Measurements from ENCODE around the gene TSPOAP1. TPM values are rescaled to one million over a fixed set of nuclear protein-coding genes. Genes with fewer than 3 reads are reported as not detected.
A peak's percentile ranks its signal among the peaks of the same experiment; 100 is the strongest.

Gene TSPOAP1
- polyA plus RNA-seq, 1 experiment = 5.6 TPM

DNA sequence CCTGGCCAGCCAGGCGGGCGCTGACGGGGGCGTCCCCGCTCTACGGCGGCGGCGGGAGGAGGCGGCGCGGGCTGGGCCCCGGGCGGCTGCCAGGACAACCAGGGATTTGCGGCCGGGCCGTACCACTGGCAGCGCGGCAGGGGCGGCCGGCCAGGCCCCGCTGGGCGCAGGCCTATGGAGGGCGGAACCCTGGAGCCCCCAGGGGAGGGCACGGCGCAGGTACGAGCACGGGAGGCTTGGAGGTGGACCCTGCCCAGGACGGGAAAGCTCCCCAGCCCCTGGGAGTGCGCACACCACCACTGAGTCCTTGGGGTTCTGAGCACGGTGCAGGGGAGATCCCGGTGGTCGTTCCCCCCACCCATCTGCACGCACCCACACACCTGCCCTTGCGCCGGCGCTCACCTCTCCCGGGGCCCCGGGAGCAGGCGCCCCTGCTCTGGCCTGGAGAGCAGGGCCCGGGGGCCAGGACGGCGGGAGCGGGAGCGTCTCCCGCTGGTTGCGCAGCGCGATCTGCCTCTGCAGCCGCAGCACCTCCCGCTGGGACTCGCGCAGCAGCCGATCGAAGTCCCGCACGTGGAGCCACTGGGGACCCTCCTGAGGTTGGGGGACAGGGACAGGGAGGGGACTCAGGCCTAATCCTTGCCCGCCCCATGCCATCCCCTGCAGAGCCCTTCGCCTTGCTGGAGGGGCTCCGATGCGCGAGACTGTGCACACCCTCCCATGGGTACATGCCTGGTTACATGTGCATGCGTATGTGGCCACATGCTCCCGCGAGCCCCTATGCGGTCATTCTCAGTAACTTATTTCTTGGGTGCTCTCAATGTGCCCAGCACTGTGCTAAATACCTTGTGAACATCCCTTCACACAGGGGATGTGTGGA, 3.9 kb downstream of the TSPOAP1 start:
- peak overlapping the region; percentile 57 for H3K4me3 ChIP-seq (ENCODE audit: low read depth, low read length)
- no peaks in the 10 kb centered on the region for H3K27me3 ChIP-seq (ENCODE audit: control insufficient read depth, insufficient read depth, low read length)
- no peak for DNase-seq (ENCODE audit: low read depth)
- TF ChIP-seq, protein P1, sequence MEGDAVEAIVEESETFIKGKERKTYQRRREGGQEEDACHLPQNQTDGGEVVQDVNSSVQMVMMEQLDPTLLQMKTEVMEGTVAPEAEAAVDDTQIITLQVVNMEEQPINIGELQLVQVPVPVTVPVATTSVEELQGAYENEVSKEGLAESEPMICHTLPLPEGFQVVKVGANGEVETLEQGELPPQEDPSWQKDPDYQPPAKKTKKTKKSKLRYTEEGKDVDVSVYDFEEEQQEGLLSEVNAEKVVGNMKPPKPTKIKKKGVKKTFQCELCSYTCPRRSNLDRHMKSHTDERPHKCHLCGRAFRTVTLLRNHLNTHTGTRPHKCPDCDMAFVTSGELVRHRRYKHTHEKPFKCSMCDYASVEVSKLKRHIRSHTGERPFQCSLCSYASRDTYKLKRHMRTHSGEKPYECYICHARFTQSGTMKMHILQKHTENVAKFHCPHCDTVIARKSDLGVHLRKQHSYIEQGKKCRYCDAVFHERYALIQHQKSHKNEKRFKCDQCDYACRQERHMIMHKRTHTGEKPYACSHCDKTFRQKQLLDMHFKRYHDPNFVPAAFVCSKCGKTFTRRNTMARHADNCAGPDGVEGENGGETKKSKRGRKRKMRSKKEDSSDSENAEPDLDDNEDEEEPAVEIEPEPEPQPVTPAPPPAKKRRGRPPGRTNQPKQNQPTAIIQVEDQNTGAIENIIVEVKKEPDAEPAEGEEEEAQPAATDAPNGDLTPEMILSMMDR (IDR thresholded peaks at IDR 0.05; ENCODE audit: insufficient read depth, low read depth, low read length) = no peak
- CTCF ChIA-PET = interaction anchor here (1.1 to 4.0 kb wide), 4 partner anchors 8 to 93 kb away, joined by 3 to 21 read pairs (median 7); partner anchors contain the start of genes RNF43 and SUPT4H1
- H3K36me3 ChIP-seq (ENCODE audit: control insufficient read depth, insufficient read depth, low read length) = no peaks in the 10 kb centered on the region
- POLR2A ChIA-PET = no interaction called here

DNA sequence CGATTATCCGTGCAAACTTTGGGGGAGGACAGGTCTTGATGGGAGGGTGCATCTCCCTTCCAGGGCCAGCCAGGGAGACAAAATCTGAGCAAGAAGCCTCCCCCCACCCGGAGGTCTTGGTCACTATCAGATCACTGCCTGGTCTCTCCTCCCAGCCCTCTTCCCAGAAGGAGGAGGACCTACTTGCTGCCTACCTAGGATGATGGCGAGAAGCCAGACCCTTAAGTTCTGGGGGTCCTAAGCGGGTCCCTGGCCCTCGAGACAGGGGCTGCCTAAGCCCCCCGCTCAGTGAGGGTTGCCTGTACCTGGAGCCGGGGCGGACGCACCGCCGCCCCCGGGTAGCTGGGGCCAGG, 4.6 kb downstream of the TSPOAP1 start:
- Histone ChIP-seq H3K36me3 (ENCODE audit: control insufficient read depth, insufficient read depth, low read length) (no peaks in the 10 kb centered on the region), H3K4me3 (ENCODE audit: low read depth, low read length) (peak overlapping the region; percentile 57), H3K27me3 (ENCODE audit: control insufficient read depth, insufficient read depth, low read length) (no peaks in the 10 kb centered on the region)
- TF ChIP-seq, protein P1 (IDR thresholded peaks at IDR 0.05; ENCODE audit: insufficient read depth, low read depth, low read length) = no peak
- no peak for DNase-seq (ENCODE audit: low read depth)
- ChIA-PET POLR2A (no interaction called here), CTCF (interaction anchor here (1.1 to 1.8 kb wide), 2 partner anchors 24 to 94 kb away, joined by 3 to 11 read pairs; partner anchors contain the start of gene RNF43)

DNA sequence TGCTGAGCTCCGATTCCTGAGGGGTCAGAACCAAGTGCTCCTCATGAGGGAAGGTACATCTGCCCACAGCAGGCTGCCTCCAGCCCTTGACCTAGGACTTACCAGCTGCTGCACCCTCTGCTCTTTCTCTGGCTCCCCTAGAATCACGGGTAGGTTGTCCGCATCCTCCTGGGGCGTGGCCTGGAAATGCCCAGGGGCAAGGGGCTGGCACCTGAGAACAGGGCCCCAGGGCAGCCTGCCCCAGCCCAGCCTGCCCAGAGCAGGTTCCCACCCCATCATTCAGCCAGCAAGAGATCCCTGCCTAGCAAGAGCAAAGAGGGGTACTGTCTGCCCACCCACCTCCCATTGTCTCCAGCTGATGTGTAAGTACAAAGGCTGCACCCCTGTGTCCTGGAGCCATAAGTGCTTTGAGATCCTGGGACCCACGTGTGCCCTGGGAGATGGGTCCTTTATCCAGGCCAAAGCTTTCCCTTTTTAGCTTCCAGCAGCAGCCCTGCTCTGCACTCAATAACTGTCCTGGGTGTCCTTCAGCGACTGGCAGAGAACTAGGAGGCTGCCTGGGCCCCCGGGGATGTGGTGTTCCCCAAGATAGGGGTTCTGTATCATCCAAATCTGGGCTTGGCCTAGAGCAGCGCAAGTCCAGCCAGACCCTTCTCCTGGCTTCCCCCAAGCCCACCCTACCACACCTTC, 5.1 kb downstream of the TSPOAP1 start:
- TF ChIP-seq, protein P1 (IDR thresholded peaks at IDR 0.05; ENCODE audit: insufficient read depth, low read depth, low read length) = no peak
- DNase-seq (ENCODE audit: low read depth) = no peak
- ChIA-PET CTCF (interaction anchor here (0.8 to 1.8 kb wide), 4 partner anchors 16 to 94 kb away, joined by 3 to 11 read pairs (median 4); partner anchors contain the start of genes RNF43 and SUPT4H1), POLR2A (no interaction called here)
- Histone ChIP-seq H3K36me3 (ENCODE audit: control insufficient read depth, insufficient read depth, low read length) (no peaks in the 10 kb centered on the region), H3K4me3 (ENCODE audit: low read depth, low read length) (no peak overlapping the region; the same call in 1 of the 2 replicates), H3K27me3 (ENCODE audit: control insufficient read depth, insufficient read depth, low read length) (no peaks in the 10 kb centered on the region)

DNA sequence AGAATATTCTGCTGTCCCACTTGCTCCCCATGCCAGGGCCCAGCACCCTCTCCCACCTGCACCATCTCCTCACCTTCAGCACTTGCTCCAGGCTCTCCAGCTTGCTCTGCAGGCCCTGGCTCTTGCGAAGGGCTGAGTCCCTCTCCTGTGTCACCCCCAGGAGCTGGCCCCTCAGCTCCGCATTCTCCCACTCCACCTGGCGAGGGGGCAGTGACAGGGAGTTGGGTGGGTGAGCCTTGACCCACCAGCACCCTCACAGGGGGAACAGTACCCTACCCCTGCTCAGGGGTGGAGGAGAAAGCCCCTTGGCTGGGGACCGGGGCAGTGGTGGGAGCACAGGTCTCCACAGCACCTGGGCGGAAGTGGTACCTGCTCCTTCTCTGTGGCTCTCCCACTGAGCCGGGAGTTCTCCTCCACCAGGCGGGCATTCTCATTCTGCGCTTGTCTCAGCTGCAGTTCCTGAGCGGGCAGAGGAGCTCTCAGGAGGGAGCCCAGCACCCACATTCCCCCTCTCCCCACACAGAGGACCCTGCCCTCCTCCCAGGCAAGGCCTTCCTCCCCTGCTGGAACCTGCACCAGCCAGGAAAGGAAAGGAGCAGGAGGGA, 5.9 kb downstream of the TSPOAP1 start:
- DNase-seq (ENCODE audit: low read depth) = no peak
- Histone ChIP-seq H3K4me3 (ENCODE audit: low read depth, low read length) (no peak overlapping the region), H3K36me3 (ENCODE audit: control insufficient read depth, insufficient read depth, low read length) (no peaks in the 10 kb centered on the region), H3K27me3 (ENCODE audit: control insufficient read depth, insufficient read depth, low read length) (no peaks in the 10 kb centered on the region)
- CTCF ChIA-PET = interaction anchor here (0.8 to 1.8 kb wide), 5 partner anchors 29 to 165 kb away, joined by 3 to 11 read pairs (median 4); partner anchors contain the start of genes HSF5, RNF43 and SUPT4H1
- POLR2A ChIA-PET = no interaction called here
- TF ChIP-seq, protein P1 (IDR thresholded peaks at IDR 0.05; ENCODE audit: insufficient read depth, low read depth, low read length) = no peak

All from BJ (cell line).